Common myeloid progenitor, CD34-positive (primary cell): ENCODE results near the gene CLN3.
A peak's percentile ranks its signal among the peaks of the same experiment; 100 is the strongest.

Experiments used
- CTCF ChIA-PET: fragments of 350-600 bp; sonication (Branson Sonifier 250); formaldehyde crosslinking; loops from one replicate; lab custom pipeline; 2021; ENCODE audit warnings: antibody characterized with exemption; lab: Charles Lee
- POLR2A ChIA-PET: fragments of 350-600 bp; sonication (Branson Sonifier 250); formaldehyde crosslinking; loops from one replicate; lab custom pipeline; 2021; ENCODE audit warnings: antibody characterized with exemption; lab: Charles Lee
- DNase-seq, 3 donors: peaks; one replicate each; pipeline versions ENCODE4 v3.0.0 to v3.0.0-alpha.2; 2013
- H3K27ac ChIP-seq, 2 experiments: 1 replicate in 1 of 2; 2 replicates in 1 of 2; pipeline ENCODE4 v1.7.0; 2013; ENCODE audit warnings: inconsistent platforms in 2 of 2, low read length in 2 of 2, mild to moderate bottlenecking in 2 of 2, low read depth in 1 of 2, moderate library complexity in 1 of 2; ENCODE audit not compliant: severe bottlenecking in 2 of 2, insufficient read depth in 1 of 2, poor library complexity in 1 of 2
- H3K27me3 ChIP-seq, 5 experiments: replicated peaks in 2 of 5; 1 replicate in 3 of 5; 2 replicates in 2 of 5; pipeline versions ENCODE4 v1.6.1 to v1.7.0; 2013; ENCODE audit warnings: low read length in 4 of 5, mild to moderate bottlenecking in 2 of 5, moderate library complexity in 2 of 5, inconsistent platforms in 1 of 5; ENCODE audit not compliant: insufficient read depth in 5 of 5, control insufficient read depth in 4 of 5
- H3K36me3 ChIP-seq, 4 experiments: 1 replicate in 2 of 4; 2 replicates in 2 of 4; pipeline versions ENCODE4 v1.6.1 to v1.7.0; 2013; ENCODE audit warnings: low read length in 3 of 4, control low read depth in 1 of 4, mild to moderate bottlenecking in 1 of 4; ENCODE audit not compliant: control insufficient read depth in 4 of 4, insufficient read depth in 4 of 4
- H3K4me1 ChIP-seq, 4 experiments: 1 replicate in 3 of 4; 2 replicates in 1 of 4; pipeline versions ENCODE4 v1.6.1 to v1.7.1; 2013; ENCODE audit warnings: low read length in 3 of 4, mild to moderate bottlenecking in 3 of 4, control low read depth in 1 of 4, inconsistent platforms in 1 of 4, moderate library complexity in 1 of 4; ENCODE audit not compliant: control insufficient read depth in 4 of 4, insufficient read depth in 4 of 4; ENCODE audit errors: control extremely low read depth in 1 of 4
- H3K4me3 ChIP-seq, 7 experiments: 1 replicate in 4 of 7; 2 replicates in 3 of 7; pipeline versions ENCODE4 v1.5.1 to v1.7.0; 2013; ENCODE audit warnings: mild to moderate bottlenecking in 7 of 7, low read length in 6 of 7, moderate library complexity in 6 of 7, inconsistent platforms in 2 of 7, low read depth in 2 of 7, control low read depth in 1 of 7; ENCODE audit not compliant: insufficient read depth in 4 of 7, control insufficient read depth in 1 of 7; ENCODE audit errors: extremely low read depth in 1 of 7
- H3K9me3 ChIP-seq, 5 experiments: 1 replicate in 4 of 5; 2 replicates in 1 of 5; pipeline versions ENCODE4 v1.6.1 to v1.7.1; 2013; ENCODE audit warnings: low read length in 4 of 5, mild to moderate bottlenecking in 2 of 5, inconsistent platforms in 1 of 5, low read depth in 1 of 5, moderate library complexity in 1 of 5; ENCODE audit not compliant: control insufficient read depth in 4 of 5, insufficient read depth in 2 of 5; ENCODE audit errors: control extremely low read depth in 1 of 5
- WGBS: methylation state at CpG from one replicate; pipeline ENCODE4 v1.1.5; 2013; ENCODE audit not compliant: insufficient coverage; 5-methylcytosine and 5-hydroxymethylcytosine counted together

CLN3 gene

DNA sequence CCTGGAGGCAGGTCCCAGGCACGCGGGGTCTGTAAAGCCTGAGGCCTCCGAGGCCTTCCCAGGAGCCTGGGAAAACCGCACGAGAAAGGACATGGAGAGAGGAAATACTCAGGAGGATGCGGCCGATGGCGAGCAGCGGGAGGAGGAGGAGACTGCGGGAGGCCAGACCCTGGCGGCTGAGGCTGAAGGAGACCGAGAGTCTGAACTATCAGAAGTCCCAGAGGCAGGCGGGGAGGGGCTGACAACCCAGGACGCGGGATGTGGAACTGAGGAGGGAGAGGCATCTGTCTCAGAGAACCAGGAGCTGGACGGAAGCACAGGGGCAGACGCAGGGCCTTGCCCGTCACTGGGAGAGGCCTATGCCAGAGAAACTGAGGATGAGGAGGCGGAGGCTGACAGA lies 5.0 kb upstream of the CLN3 start:
- ChIA-PET POLR2A (no interaction called here), CTCF (interaction anchor here (1.2 kb wide), 1 partner anchor 46 kb away, joined by 3 read pairs; no protein-coding TSS in a partner anchor)
- no peaks in the 10 kb centered on the region for H3K9me3 ChIP-seq
- DNase-seq = no peak
- peaks cover 0 to 26% (median 4%) of the 10 kb centered on the region in 4 experiments for H3K36me3 ChIP-seq
- no peak overlapping the region for H3K27ac ChIP-seq
- H3K4me3 ChIP-seq = no peak overlapping the region
- WGBS = 94% methylated on average over 16 of the region's 19 CpGs
- no peaks in the 10 kb centered on the region for H3K27me3 ChIP-seq
- peaks cover 19 to 46% (median 36%) of the 10 kb centered on the region in 4 experiments for H3K4me1 ChIP-seq

DNA sequence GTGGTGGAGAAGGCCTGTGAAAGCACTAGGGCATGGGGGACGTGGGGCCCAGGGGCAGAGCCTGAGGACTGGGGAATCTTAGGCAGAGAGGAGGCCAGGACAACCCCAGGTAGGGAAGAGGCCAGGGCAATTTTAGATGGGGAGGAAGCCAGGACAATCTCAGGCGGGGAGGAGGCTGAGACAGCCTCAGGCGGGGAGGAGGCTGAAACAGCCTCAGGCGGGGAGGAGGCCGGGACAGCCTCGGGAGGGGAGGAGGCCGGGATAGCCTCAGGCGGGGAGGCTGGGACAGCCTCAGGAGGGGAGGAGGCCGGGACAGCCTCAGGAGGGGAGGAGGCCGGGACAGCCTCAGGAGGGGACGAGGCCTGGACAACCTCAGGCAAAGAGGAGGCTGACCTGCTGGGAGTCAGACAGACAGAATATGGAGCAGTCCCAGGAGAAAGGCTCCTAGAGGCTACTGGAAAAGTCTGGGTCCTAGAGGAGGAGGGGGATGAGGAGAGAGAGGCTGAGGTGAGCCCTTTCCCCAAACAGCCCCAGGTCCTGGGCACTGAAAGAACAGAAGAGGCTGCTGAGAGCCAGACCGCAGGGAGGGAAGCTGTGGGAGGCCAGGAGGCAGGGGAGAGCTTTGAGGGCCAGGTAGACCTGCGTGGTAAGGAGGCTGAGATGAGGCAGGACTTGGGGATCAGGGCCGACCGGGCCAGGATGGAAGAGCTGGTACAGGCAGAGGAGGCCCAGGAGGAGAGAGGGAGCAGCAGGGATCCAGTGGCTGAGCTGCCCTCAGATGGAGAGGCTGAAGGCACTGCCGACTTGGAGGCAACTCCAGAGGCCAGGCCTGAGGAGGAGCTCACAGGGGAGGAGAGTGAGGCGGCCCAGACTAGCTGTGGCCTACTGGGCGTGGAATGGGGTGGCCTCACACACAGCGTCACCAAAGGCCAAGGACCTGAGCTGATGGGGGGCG lies 4.2 kb upstream of the CLN3 start:
- no peak for DNase-seq
- Histone ChIP-seq H3K27ac (no peak overlapping the region), H3K4me3 (peak overlapping the region in 2 of 7 experiments; percentile 70), H3K9me3 (no peaks in the 10 kb centered on the region), H3K4me1 (peaks cover 19 to 49% (median 42%) of the 10 kb centered on the region in 4 experiments), H3K36me3 (peaks cover 0 to 26% (median 4%) of the 10 kb centered on the region in 4 experiments), H3K27me3 (no peaks in the 10 kb centered on the region)
- ChIA-PET CTCF (interaction anchor here (1.2 to 1.8 kb wide), 2 partner anchors 8 to 47 kb away, joined by 3 to 6 read pairs; no protein-coding TSS in a partner anchor), POLR2A (no interaction called here)
- WGBS = 94% methylated on average over 17 of the region's 20 CpGs

DNA sequence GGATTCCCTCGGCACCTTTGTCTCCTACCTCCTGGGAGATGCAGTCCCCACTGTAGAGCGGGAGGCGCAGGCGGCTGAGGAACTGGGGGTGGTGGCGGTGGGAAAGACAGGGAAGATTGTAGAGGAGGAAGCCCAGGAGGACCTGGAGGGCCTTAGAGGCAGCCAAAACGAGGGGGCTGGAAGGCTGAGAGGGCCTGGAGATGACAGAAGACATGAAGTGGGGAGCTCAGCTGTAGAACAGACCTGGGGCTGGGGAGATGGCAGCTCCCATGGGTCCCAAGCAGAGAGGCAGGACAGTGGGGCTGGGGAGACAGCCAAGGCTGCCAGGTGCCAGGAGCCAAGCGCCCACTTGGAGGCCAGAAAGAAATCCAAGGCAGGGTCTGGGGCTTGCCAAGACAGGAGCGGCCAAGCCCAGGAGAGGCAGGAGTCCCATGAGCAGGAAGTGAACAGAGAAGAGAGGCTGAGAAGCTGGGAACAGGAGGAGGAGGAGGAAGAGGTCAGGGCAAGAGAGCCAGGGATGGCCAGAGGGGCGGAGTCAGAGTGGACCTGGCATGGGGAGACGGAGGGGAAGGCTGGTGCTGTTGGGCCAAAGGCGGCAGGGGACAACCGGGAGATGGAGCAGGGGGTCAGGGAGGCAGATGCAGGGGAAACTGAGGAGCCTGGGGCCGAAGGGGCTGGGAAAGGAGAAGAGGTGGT lies 3.4 kb upstream of the CLN3 start:
- no peaks in the 10 kb centered on the region for H3K27me3 ChIP-seq
- H3K9me3 ChIP-seq = no peaks in the 10 kb centered on the region
- peaks cover 19 to 55% (median 46%) of the 10 kb centered on the region in 4 experiments for H3K4me1 ChIP-seq
- H3K27ac ChIP-seq = peak overlapping the region; percentile 64 to 82
- H3K4me3 ChIP-seq = peak overlapping the region in 5 of 7 experiments; percentile 38 to 70 (median 68)
- CTCF ChIA-PET = interaction anchor here (1.8 kb wide), 1 partner anchor 8 kb away, joined by 6 read pairs; no protein-coding TSS in a partner anchor
- POLR2A ChIA-PET = no interaction called here
- 92% methylated on average over 12 of the region's 13 CpGs for WGBS
- peaks cover 0 to 26% (median 4%) of the 10 kb centered on the region in 4 experiments for H3K36me3 ChIP-seq
- no peak for DNase-seq

DNA sequence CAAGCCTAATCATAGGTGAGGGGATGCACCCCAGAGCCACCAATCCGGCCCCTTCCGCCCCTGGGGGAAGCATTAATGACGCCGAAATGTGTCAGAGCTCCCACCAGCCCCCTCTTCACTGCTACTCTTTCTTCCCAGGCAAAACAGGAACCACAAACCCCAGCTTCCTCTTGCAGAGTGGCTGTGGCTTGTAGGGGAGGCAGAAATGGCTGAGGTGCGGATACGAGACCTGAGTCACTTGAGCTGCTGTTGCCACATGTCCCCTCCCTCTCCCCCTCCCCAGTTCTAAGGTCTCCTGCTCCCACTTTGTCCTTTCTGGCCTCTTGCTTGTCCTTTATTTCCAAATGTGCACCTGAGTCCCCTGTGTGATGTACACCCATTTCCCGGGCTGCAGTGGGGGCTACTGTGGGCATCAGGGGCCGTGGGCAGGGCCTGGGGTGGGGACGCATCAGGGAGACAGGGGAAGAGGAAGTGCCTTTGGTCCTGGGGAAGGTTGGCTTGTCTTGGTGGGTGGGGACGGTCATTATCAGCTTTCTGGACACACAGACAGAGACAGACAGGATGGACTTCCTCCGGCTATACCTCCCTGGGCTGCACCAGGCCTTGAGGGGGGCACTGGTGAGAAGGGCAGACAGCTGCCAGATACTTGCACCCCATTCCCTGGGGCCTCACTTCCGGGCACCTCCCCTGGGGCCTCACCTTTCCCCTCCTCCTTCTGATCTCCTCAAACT lies 2.4 kb upstream of the CLN3 start, which contains the start of gene APOBR:
TSS of gene APOBR (plus strand) at position 523 of the 731 bp plus-strand sequence. CDS start at position 562, 39 bp downstream.
- CTCF ChIA-PET = interaction anchor here (0.8 to 1.8 kb wide), 3 partner anchors 9 to 56 kb away, joined by 3 to 6 read pairs (median 4); no protein-coding TSS in a partner anchor
- 0% methylated on average over 10 of the region's 12 CpGs for whole genome bisulfite sequencing
- Histone ChIP-seq H3K36me3 (peaks cover 0 to 27% (median 6%) of the 10 kb centered on the region in 4 experiments), H3K4me1 (peaks cover 19 to 55% (median 46%) of the 10 kb centered on the region in 4 experiments), H3K4me3 (peak within 1 kb of the TSS in 6 of 7 experiments; percentile 37 to 70 (median 60)), H3K27me3 (no peaks in the 10 kb centered on the region), H3K27ac (peak within 1 kb of the TSS; percentile 64 to 82), H3K9me3 (no peaks in the 10 kb centered on the region)
- DNase-seq = peak; percentile 97 to 99 (median 99)
- POLR2A ChIA-PET = interaction anchor here (0.6 kb wide), 1 partner anchor 12 kb away, joined by 4 read pairs; the partner anchor contains the start of gene IL27

DNA sequence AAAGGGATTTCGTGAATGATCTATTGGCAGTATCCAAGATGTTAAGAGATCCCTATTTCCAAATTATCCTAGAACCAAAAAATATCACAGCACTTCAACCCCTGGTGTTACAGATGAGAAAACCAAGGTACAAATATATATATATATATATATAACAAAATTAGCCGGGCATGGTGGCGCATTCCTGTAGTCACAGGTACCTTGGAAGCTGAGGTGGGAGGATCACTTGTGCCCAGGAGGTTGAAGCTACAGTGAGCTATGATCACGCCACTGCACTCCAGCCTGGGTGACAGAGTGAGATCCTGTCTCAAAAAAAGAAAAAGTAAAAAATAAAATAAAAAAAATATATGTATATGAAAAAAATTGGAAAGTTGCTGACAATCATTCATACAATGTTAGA lies 637 bp upstream of the CLN3 start:
- WGBS = no CpG with 5 or more reads among the region's 4 CpGs
- H3K27me3 ChIP-seq = no peaks in the 10 kb centered on the region
- no peak for DNase-seq
- peak overlapping the region; percentile 99 for H3K27ac ChIP-seq
- H3K4me3 ChIP-seq = peak overlapping the region in 6 of 7 experiments; percentile 71 to 93 (median 87)
- CTCF ChIA-PET = interaction anchor here (2.1 kb wide), 1 partner anchor 11 kb away, joined by 9 read pairs; no protein-coding TSS in a partner anchor
- POLR2A ChIA-PET = no interaction called here
- no peaks in the 10 kb centered on the region for H3K9me3 ChIP-seq
- H3K4me1 ChIP-seq = peaks cover 19 to 55% (median 46%) of the 10 kb centered on the region in 4 experiments
- H3K36me3 ChIP-seq = peaks cover 0 to 21% (median 10%) of the 10 kb centered on the region in 4 experiments
